ENCODE data around the gene ABHD12.
A peak's percentile ranks its signal among the peaks of the same experiment; 100 is the strongest.
"Not testable (repeated sequence)": the region's sequence is repeated elsewhere in the genome, so short reads cannot be mapped to it uniquely, and the experiment has no call there.

ABHD12 gene

DNA sequence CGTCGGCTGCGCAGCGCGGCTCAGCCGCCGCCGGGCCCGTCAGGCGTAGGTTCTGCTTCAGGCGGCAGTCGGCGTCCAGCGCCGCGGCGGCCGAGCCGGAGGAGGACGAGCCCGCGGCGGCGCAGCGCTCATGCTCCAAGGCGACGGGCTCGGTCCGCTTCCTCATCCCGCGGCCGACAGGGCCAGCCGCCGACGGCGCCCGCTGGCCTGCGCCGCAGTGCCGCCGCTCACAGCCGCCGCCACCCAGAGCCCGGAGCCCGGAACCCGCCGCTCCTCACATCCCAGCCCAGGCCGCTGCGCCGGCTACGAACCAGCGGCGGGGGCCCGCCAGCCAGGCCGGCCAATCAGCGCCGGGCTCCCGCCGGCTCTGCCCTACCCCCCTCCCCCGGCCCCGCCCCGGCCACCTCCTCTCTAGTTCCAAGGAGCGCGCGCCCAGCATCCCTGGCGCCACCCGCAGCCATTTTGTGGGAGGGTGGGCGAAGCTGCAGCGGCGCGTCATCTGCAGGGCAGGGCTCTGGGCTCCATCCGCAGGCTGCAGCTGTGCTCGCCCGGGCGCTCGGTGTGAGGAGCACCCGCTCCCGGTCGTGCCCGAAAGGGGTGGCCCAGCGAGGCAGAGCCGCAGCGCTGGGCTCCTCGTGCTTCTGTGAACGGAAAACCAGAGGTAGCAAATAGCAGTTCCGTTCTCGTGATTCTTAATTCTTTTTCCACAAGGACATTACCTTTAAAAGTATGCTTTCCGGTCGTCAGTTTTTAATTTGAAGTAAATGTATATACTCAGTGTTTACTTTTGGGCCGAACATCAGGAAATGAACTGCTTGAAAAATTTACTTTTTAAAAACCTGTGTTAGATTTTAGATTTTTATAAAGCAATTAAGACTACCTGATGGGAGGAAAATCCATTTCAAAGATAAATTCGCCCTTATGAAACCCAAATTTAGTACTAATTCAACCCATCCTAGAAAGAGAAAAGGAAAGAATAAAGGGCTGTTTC lies at the start of gene ABHD12:
ABHD12 (minus strand) TSS at position 298 of the 991 bp plus-strand sequence; CDS start at position 166, 132 bp downstream.
- DNase-seq: peak; percentile 98 to 99 (median 99)

DNA sequence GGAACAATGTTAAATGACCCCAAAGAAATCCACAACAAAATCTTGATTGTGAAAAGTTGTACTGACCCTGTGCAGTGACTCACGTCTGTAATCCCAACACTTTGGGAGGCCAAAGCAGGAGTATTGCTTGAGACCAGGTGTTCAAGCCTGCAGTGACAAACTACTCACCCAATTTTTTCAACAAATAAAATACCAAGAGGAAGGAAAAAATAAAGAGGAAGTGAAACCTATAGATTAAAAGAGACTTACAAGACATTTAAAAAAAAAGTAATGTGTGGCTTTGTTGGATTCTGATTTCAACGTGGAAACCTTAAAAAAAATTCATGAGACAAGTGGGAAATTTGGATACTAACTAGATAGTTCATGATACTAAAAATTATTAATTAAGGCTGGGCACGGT lies 48.7 kb upstream of the ABHD12 start:
- peak; percentile 27 to 57 (median 55) for DNase-seq

DNA sequence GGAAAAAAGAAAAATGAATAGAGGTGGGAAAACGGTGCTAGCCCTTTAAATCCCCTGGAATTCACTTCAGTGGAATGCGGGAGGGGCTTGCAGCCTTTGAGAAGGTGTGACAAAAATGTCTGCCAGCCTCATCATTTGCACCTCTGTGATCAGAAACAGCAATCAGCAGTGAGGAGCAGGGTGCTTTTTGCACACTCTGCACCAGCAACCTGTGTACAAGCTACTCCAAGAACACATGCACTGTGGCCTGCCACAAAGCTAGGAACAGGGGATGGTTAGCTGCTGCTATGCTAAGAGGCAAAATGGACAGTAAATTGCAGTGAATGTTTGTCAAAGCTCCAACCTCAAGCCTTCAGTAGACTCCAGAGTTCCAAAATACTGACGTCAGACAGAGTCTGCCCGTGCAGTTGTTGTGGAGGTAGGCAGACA lies 46.5 kb upstream of the ABHD12 start:
- no peak for DNase-seq

DNA sequence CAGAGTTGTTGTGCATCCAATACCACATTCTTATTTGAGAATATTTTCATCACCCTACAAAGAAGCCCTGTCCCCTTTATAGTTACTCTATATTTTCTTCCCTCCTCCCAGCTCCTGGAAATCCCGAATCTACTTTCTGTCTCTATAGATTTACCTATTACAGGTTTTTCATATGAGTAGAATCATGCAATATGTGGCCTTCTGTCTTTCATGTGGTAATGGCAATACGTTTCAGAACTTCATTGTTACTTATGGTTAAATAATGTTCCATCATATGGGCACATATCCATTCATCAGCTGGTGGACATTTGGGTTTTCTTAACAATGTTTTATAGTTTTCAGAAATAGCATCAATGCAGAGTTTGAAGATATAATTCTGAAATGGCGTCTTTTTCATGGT lies 33.9 kb upstream of the ABHD12 start:
- DNase-seq: no peak

DNA sequence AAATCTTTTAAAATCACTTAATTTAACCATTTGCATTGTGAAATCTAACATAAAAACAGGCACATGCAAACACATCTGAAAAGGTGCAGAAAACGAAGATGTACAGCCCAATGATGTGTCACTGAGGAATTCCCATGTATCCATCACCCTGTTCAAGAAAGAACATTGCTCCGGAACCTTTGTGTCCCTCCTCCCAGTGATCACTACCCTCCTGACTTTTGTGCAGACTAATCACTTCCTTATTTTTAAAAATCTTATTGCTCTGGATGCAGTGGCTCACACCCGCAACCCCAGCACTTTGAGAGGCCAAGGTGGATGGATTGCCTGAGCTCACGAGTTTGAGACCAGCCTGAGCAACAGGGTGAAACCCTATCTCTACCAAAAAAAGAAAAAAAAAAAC lies 31.4 kb upstream of the ABHD12 start:
- DNase-seq: peak in 1 of 3 donors; percentile 21

DNA sequence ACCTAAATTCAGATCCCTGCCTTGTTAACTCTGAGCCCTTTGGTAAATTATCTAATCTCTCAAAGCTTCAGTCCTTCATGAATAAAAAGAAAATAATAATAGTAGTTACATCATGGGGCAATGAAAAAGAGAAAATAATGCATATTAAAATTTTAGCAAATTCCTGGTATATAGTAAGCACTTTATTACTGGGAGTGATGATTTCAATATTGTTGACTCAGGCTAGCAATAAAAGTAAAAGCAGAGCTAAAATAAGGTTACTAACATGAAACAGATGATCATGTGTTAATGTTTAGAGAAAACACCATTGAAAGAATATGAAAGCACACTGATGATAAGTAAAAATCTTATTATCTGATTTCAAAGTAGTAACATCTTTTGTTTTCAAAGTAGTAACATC lies 30.5 kb upstream of the ABHD12 start:
- no peak for DNase-seq

DNA sequence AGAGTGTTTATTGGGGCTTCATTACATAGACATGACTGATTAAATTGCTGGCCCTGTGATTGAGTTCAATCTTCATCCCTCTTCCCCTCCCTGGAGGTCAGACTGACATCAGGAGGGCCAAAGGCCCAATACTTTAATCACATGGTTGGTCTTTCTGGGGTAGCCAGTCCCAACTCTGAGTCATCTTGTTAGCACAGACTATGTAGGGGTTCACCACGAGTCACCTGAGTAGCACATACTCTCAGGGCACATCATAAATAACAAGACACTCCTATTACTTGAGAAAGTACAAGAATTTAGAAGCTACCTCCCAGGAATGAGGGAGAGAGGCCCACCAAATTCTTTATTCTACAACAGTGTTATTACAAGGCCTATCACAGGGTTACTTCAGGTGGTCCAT lies 28.1 kb upstream of the ABHD12 start:
- DNase-seq: peak; percentile 25 to 41 (median 29)

DNA sequence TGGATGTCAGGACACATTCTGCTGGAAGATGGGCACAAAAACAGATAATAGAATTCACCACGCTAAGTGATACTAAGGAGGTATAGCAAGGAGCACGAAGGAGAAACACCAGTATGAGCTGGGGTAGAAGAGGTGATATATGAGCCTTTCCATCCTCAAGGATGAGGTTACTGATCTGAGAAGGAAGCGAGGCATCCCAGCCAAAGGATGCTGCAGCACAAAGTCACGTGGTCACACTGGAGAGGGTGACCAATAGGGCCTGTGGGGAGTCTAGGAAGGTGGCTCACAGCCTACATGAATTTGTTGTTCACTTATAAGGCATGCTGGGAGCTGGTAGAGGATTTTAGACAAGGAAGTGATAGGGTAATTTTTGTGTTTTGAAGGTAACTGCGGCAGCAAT lies 18.3 kb upstream of the ABHD12 start:
- no peak for DNase-seq

DNA sequence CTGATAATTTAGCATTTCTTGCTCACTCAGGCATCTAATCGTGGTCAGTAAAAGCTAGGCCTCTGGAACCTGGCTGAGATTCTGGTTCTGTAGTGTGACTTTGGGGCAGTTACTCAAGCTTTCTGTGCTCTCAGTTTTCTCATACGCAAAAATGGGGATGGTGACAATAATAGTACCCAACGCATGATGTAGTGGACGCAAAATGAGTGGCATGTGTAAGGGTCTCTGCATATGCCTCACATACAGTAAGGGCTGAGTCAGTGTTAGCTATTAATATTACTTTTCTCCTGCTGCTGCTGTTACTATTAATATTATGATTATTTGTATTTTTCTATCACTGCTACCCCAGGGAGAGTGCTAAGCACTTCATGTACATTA lies 17.5 kb upstream of the ABHD12 start:
- DNase-seq: no peak

DNA sequence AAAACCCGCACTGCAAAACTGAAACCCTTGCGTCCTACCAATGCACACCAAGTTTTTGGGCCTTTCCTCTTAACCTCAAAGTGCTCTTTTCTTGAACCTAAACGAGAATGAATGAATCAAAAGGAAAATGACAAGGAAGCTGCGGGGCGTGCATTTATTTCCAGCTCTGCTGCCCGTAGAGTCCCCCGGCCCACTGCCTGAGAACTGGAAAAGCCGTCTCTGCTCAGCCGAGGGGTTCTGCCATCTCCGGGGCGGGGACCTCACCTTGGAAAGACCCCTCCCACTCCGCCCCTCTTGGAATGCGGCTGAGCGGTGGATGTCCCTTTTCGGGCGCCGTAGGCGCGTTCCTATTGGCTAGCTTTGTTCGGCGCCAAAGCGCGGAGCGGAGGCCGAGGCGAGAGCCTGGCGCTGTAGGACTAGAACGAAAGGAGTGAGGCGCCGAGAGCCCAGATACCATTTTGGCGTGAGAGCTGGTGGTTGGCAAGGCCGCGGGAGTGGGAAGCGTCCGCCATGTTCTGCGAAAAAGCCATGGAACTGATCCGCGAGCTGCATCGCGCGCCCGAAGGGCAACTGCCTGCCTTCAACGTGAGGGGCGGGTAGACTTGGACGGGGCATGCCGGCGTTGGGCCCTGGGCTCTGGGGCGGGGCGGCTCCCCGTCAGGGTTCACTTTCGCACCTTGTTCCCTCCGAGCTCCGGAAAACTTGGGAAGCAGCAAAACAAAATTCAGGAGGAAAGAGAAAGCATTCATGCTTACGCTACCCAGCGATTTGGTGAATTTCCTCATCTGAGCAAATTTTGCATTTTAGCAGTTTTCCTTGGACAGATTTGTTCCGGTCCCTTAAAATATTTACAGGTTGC lies 16.9 kb upstream of the ABHD12 start, which contains the start of gene GINS1:
GINS1 (plus strand) TSS at position 363 of the 859 bp plus-strand sequence; CDS start at position 511, 148 bp downstream.
- DNase-seq: peak; percentile 89 to 95 (median 93)

DNA sequence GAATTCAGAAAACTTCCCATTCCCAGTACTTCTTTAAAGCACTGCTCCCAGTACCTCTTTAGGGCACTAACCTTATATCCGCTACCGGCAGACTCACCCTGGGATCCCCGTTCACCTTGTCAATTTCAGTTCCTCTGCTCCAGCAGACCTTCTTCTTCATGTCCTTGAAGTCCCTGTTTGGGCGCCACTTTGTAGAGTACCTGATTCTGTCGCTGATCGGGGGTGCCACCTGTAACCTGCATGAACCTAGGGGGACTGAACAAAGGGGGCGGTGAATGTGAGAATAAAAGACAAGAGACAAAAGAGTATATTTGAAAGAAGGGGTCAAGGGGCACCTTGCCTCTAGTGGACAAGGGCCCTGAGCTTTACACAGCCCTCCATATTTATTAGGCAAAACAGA lies 11.9 kb upstream of the ABHD12 start:
- DNase-seq: no peak

DNA sequence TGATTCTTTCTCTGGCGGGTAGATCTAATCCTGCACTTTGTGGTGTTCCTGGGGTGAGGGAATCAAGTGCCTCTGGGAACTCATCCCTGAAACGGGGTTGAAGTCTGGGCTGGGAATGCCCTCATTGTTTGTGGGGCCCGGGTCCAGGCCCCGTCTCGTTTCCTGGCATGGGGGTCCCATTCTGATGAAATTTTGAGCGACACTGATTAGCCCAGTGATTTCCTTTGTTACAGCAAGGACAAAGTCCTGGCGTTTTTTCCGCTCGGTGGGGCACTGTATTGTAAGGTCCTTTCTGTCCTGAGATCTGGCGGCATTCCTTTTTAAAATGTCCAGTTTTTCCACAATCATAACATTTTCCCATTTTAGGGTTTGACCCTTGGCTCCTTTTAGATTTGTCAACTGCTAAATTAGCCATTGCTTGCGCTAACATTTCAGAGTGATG lies 9.7 kb upstream of the ABHD12 start:
- not testable (repeated sequence) for DNase-seq

DNA sequence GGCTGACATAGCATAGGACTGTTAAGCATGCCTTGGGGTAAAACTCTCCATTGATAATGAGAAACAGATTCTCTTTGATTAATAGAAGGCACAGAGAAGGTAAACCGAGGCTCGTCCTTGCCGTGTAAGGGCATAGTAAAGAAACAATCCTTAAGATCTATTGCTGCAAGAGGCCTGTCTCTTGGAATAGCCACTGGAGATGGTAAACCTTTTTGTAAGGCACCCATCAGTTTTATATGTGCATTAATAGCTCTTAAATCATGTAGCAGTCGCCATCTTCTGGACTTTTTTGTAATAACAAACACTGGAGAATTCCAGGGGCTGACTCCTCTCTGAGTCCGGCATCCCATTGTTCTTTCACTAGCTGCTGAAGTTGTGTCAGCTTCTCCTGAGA lies 8.4 kb upstream of the ABHD12 start:
- peak; percentile 69 to 85 (median 84) for DNase-seq

DNA sequence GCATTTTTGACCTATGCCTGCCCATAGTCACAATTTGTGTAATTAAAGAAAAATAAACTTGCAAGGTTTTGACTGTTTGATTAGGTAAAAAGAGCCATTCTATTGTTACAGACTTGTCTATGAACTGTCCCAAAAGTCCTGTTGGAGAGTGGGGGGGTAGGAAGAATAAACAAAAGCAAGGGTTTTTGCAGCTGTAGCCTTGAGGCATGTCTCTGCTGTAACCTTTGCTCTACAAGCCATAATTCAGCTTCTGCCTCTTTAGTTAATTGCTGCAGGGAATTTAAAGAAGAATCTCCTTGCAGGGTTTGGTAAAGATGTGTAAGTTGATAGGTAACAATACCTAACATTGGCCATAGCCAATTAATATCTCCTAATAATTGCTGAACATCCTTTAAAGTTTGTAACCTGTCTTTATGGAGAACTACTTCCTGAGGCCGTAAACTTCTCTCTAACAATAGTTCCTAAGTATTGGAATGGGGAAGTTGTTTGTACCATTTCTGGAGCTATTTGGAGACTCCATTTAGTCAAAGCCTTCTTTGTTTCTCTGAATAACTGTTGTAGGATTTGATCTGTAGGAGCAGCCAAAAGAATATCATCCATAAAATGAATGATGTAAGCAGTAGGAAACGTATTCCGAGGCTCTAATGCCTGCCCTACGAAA lies 7.9 kb upstream of the ABHD12 start:
- DNase-seq: peak in 2 of 3 donors; percentile 31 to 39

DNA sequence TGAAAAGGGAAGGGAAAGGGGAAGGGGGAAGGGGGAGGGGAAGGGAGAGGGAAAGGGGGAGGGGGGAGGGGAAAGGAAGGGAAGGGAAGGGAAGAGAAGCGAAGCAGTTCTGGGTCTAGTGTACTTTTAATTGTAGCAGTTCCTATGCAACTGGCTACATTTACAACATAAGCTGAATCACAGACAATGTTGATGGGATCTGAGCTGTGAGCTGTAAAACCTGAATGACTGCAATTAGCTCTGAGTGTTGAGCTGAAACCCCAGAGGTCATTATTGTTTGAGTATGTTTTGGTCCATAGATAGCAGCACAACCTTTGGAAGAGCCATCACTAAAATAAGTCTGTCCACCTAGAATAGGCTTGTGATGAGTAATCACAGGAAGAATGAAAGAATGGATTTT lies 7.2 kb upstream of the ABHD12 start:
- peak; percentile 23 to 39 (median 31) for DNase-seq

DNA sequence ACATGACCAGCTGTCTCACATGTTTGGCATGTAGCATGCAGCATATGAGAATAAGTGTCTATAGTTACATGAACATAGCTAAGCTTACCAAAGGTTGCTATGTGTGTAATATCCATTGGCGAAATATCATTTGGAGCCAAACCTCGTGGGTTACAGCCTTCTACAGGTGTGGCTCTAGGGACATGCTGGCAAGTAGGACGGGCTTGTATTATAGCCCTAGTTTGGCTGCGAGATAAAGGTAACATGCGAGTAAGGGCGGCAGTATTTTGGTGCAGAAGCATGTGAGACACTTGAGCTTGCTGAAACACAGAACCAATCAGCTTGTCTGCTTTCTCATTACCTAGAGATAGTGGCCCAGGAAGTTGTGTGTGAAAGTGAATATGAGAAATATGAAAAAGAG lies 6.5 kb upstream of the ABHD12 start:
- DNase-seq: no peak

DNA sequence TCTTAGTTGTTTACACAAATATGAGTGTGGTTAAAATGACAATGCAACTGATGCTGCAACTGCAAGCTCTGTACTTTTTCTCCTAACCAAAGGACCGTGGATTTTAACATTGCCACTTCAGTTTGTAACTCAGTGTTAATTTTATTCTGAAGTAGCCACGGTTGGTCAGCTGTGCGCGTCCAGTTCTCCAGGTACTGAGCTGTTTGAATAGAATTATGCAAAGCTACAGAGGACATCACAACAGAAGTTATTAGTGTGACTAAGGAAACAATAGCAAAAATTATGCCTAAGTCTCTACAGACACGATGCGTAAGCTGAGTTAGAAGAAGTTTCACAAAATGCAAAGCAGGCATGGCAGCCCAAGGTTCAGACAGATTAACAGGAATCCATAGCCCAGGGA lies 4.4 kb upstream of the ABHD12 start:
- DNase-seq: no peak

DNA sequence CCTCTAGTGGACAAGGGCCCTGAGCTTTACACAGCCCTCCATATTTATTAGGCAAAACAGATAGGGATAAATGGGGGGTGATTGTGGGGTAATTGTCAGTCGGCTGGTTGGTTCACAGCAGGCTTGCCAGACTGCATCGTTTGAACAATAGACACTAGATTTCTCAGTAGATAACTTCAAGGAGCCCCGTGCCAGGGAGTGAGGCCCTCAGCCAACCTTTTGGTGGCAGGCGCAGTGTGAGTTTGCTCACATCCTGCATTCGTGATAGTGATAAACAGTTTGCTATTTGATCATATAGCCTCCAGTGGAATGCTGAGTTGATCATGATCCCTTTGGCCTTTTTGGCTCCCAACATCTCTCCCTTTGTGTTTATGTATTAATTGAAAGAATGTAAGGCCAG lies 3.6 kb upstream of the ABHD12 start:
- no peak for DNase-seq

DNA sequence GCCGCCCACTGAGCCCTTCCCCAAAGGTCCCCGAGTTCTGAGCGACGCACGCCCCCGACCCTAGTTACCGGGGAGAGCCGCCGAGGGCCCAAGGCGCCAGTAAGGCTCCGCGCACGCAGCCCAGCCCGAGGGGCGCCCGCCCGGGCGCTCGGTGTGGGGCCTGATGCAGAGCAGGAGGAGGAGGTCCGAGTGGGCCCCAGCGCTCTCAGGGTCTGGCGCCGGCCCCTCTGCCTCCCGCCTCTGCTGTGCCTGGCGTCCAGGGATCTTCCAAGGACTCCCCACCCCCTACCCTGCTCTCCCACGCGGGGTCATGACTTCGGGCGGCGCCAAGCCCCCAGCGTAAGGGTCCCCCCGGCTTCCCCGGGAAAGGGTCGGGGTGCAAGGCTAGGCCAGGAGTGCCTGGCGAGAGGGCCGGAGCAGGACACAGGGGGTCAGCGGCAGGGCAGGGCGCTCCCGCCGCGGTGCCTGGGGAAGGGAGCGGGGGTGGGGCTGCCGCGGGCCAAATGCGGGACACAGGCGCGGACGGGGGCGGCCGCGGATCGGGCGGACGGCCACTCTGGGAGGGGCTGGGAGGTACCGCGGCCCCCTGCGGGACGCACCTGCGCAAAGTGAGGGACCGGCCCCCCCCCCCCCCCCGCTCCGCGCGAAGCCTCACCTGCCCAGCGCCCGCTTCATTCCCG lies 637 bp downstream of the ABHD12 start:
- peak in 2 of 3 donors; percentile 28 to 63 for DNase-seq

DNA sequence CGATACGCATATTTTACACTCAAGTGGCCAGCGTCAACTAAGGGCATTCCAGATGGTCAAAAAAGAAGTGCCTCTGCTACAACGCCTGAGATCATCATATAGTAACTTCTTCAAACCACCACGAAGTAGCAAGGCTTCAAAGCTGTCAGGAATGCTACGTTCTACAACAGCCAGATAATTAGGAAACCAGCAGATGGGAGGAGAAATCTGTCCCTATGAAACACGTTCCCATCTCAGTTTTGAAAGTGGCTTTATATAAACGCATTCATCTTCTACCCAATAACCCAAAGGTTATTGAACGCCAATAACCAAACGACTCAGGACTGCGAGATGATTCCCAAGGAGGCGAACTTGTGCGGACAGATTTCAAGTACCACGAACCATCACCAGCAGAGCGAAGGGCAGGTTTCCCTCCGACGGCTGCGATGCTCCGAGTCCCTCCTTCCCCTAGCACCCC lies 1.2 kb downstream of the ABHD12 start:
- DNase-seq: peak; percentile 28 to 47 (median 37)

DNA sequence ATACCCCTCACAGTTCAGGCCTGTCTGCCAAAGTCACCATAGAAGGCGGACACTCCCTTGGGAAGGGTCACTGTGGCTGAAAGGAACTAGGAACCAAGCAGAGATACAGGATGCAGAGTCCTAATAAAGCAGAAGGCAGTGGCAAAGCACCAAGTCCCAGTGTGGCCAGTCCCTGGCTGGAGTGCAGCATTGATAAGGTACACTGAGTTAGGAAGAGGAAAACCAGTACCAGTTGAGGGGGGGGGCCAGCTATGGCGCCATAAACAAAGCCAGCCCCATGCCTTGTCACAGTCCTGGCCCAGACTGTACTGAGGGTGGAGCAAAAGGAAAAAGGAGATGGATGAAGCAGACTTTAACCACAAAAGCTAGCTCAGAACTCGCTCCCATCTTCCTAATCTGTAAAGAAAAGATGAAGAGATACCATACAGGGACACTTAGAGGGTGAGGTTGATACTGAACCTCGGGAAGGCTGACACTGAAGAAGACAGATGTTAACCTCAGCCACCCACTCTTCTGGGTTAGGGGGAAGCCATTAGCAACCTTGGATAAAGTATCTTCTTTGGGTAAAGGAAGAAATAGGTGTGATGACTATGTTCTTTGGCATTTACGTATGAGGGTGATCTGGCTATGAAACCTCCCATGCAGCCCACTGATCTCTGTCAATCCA lies 7.8 kb downstream of the ABHD12 start:
- DNase-seq: no peak
